Measurements from ENCODE around the gene NUMA1.

GRCh38 chr11:72010529-72011233 is 69.7 kb downstream of the NUMA1 start:
- no peak for TF ChIP-seq CTCF (conservative IDR thresholded peaks at IDR 0.05; ENCODE audit: low read length)
- TF ChIP-seq EZH2phosphoT487 (IDR thresholded peaks at IDR 0.05; ENCODE audit: borderline replicate concordance): no peak

Data from Loucy (cell line).